OCI-LY7 (cell line): ENCODE data around the gene NUPR2. TPM values are rescaled to one million over a fixed set of nuclear protein-coding genes. Genes with fewer than 3 reads are reported as not detected.

Experiments
- BruUV-seq: library from RNA; stranded (reverse); fragments of 400-500 nt; replicated peaks from 2 replicates; lab custom pipeline; 2021; lab: Mats Ljungman, UMichigan
- CTCF ChIA-PET: fragments of 300-600 bp; sonication (Branson Sonifier 250); formaldehyde crosslinking; loops from one replicate; lab custom pipeline; 2022; ENCODE audit warnings: antibody characterized with exemption; ENCODE audit not compliant: unreplicated experiment; lab: Charles Lee
- POLR2A ChIA-PET: fragments of 300-600 bp; sonication (Branson Sonifier 250); formaldehyde crosslinking; loops from one replicate; lab custom pipeline; 2022; ENCODE audit warnings: antibody characterized with exemption; lab: Charles Lee
- DNase-seq: peaks from one replicate; pipeline ENCODE4 v3.0.0-alpha.2; 2015; ENCODE audit warnings: low spot score
- H2AFZ ChIP-seq: fragments of 200-600 bp; sonication (generic), shearing (Covaris generic); 2 replicates; pipeline ENCODE4 v1.6.1; 2014; ENCODE audit warnings: mild to moderate bottlenecking, antibody characterized with exemption, low read length, moderate library complexity
- H3K27ac ChIP-seq: fragments of 200-600 bp; sonication (generic); 2 replicates; pipeline ENCODE4 v1.5.1; 2014; ENCODE audit warnings: mixed run types, low read depth, mild to moderate bottlenecking, moderate library complexity, low read length, inconsistent platforms; ENCODE audit not compliant: poor library complexity, severe bottlenecking
- H3K36me3 ChIP-seq: fragments of 200-600 bp; sonication (generic); 2 replicates; pipeline ENCODE4 v1.6.1; 2014; ENCODE audit warnings: mild to moderate bottlenecking, antibody characterized with exemption, low read length, moderate library complexity, mixed read lengths; ENCODE audit not compliant: insufficient read depth
- H3K4me1 ChIP-seq: fragments of 200-600 bp; sonication (generic); 2 replicates; pipeline ENCODE4 v1.5.1; 2014; ENCODE audit warnings: mild to moderate bottlenecking, low read length; ENCODE audit not compliant: insufficient read depth, poor library complexity, severe bottlenecking
- H3K4me2 ChIP-seq: fragments of 200-600 bp; sonication (generic); 2 replicates; pipeline ENCODE4 v1.6.1; 2014; ENCODE audit warnings: mild to moderate bottlenecking, low read length
- H3K4me3 ChIP-seq: fragments of 200-600 bp; sonication (generic); 2 replicates; pipeline ENCODE4 v1.5.1; 2014; ENCODE audit warnings: mild to moderate bottlenecking, low read depth, low read length; ENCODE audit not compliant: poor library complexity, severe bottlenecking
- H3K79me2 ChIP-seq: fragments of 200-600 bp; sonication (generic); 2 replicates; pipeline ENCODE4 v1.6.1; 2016; ENCODE audit warnings: low read depth, mild to moderate bottlenecking, low read length, moderate library complexity, mixed read lengths; ENCODE audit not compliant: insufficient read depth
- H3K9me2 ChIP-seq: fragments of 200-600 bp; sonication (generic); 2 replicates; pipeline ENCODE4 v1.6.1; 2016; ENCODE audit warnings: mild to moderate bottlenecking, low read length, mixed read lengths; ENCODE audit not compliant: insufficient read depth
- H3K9me3 ChIP-seq: fragments of 200-600 bp; sonication (generic); 2 replicates; pipeline ENCODE4 v1.6.1; 2014; ENCODE audit warnings: mild to moderate bottlenecking, mixed run types, low read length, mixed read lengths
- H4K20me1 ChIP-seq: fragments of 200-600 bp; sonication (generic); 2 replicates; pipeline ENCODE4 v1.6.1; 2014; ENCODE audit warnings: mild to moderate bottlenecking, antibody characterized with exemption, low read length, moderate library complexity, mixed read lengths; ENCODE audit not compliant: insufficient read depth
- CTCF ChIP-seq: fragments of 200-600 bp; sonication (generic); conservative IDR thresholded peaks from 2 replicates; pipeline ENCODE4 v1.5.1; 2014; ENCODE audit warnings: mild to moderate bottlenecking, antibody characterized with exemption, low read length, moderate library complexity, mixed read lengths
- EZH2phosphoT487 ChIP-seq: fragments of 200-600 bp; sonication (generic); IDR thresholded peaks from 2 replicates; pipeline ENCODE4 v1.6.1; 2018; ENCODE audit warnings: low read depth, borderline replicate concordance, mild to moderate bottlenecking, mixed run types, antibody characterized with exemption, low read length, moderate library complexity, mixed read lengths
- intact Hi-C: fragments of 100-400 bp; cut with micrococcal nuclease; formaldehyde crosslinking; loops from one replicate; pipeline ENCODE4 v1.10.0; 2022; ENCODE audit not compliant: unreplicated experiment
- total RNA-seq, 2 experiments: library from RNA; depleted of rRNA in 1 of 2; stranded (reverse); fragments of >200 nt in 1 of 2; shearing (Covaris generic) in 1 of 2; gene quantifications; 2 replicates each; pipeline ENCODE4 v1.2.3, GENCODE V29; 2014 to 2022

NUPR2 gene
- total RNA-seq, 2 experiments from 2014 or later: not detected

- Histone ChIP-seq H3K27ac (no peak overlapping the region), H3K4me3 (no peak overlapping the region), H3K36me3 (peaks cover 5% of the 10 kb centered on the region), H3K9me2 (no peaks in the 10 kb centered on the region), H3K79me2 (no peaks in the 10 kb centered on the region), H3K4me2 (no peak overlapping the region), H2AFZ (no peak overlapping the region), H4K20me1 (no peaks in the 10 kb centered on the region), H3K9me3 (no peaks in the 10 kb centered on the region), H3K4me1 (no peaks in the 10 kb centered on the region)
- no TSS peak for BruUV-seq
- intact Hi-C loops: no loop called here
- no peak for TF ChIP-seq CTCF
- no peak for TF ChIP-seq EZH2phosphoT487
- ChIA-PET POLR2A (no interaction called here), CTCF (no interaction called here)
- no peak for DNase-seq
Measured at GRCh38 chr7:56091591-56091990, 24.6 kb downstream of the NUPR2 start.

GRCh38 chr7:56087445-56087844 is 28.8 kb downstream of the NUPR2 start:
- no peak for TF ChIP-seq EZH2phosphoT487
- no peak for TF ChIP-seq CTCF
- intact Hi-C loops: no loop called here
- Histone ChIP-seq H3K4me1 (no peaks in the 10 kb centered on the region), H3K4me3 (no peak overlapping the region), H3K9me2 (no peaks in the 10 kb centered on the region), H3K4me2 (no peak overlapping the region), H2AFZ (no peak overlapping the region), H3K36me3 (no peaks in the 10 kb centered on the region), H3K79me2 (no peaks in the 10 kb centered on the region), H3K9me3 (no peaks in the 10 kb centered on the region), H3K27ac (no peak overlapping the region), H4K20me1 (no peaks in the 10 kb centered on the region)
- ChIA-PET CTCF (interaction anchor here (0.6 kb wide), 1 partner anchor 79 kb away, joined by 4 read pairs; no protein-coding TSS in a partner anchor), POLR2A (interaction anchor here (1.1 kb wide), 1 partner anchor 33 kb away, joined by 3 read pairs; no protein-coding TSS in a partner anchor)
- no TSS peak for BruUV-seq
- DNase-seq: no peak

- H3K9me2 ChIP-seq: no peaks in the 10 kb centered on the region
- TF ChIP-seq EZH2phosphoT487: no peak
- no peak for TF ChIP-seq CTCF
- H3K4me2 ChIP-seq: no peak overlapping the region
- no peaks in the 10 kb centered on the region for H4K20me1 ChIP-seq
- intact Hi-C loops: no loop called here
- no peaks in the 10 kb centered on the region for H3K36me3 ChIP-seq
- POLR2A ChIA-PET: interaction anchor here (0.7 kb wide), 1 partner anchor 41 kb away, joined by 3 read pairs; no protein-coding TSS in a partner anchor
- no TSS peak for BruUV-seq
- H3K4me1 ChIP-seq: no peaks in the 10 kb centered on the region
- H3K27ac ChIP-seq: no peak overlapping the region
- CTCF ChIA-PET: no interaction called here
- DNase-seq: no peak
- no peaks in the 10 kb centered on the region for H3K79me2 ChIP-seq
- no peak overlapping the region for H2AFZ ChIP-seq
- H3K4me3 ChIP-seq: no peak overlapping the region
- no peaks in the 10 kb centered on the region for H3K9me3 ChIP-seq
Measured at GRCh38 chr7:56086761-56087160, 29.5 kb downstream of the NUPR2 start.
